HG02678 (cell line): ENCODE results near the gene SLC39A8.
"Not testable (repeated sequence)": the region's sequence is repeated elsewhere in the genome, so short reads cannot be mapped to it uniquely, and the experiment has no call there.

ENCODE experiments used
- ATAC-seq: cut with Tn5 transposase; IDR thresholded peaks from one replicate; pipeline ENCODE4 v1.9.1; 2021; ENCODE audit warnings: mild to moderate bottlenecking, moderate library complexity; ENCODE audit not compliant: unreplicated experiment

Gene SLC39A8

DNA sequence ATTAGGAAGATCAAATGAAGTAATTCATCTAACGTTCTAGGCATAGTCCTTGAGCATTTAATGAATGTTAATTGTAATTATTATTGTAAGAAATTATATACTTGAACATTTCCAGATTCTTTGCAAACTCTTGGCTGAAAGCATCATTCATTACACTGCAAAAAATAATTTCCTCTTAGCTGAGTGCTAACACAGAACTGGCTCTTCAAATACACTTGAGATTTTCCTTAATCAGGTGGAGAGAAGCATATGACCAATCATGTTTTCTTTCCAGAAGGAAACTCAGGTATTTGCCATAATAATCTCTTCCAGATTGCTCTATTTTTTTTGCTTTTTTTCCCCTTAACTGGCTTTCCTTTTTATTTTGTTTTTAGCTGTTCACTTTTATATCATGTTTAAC, 42.5 kb downstream of the SLC39A8 start:
- no peak for ATAC-seq

DNA sequence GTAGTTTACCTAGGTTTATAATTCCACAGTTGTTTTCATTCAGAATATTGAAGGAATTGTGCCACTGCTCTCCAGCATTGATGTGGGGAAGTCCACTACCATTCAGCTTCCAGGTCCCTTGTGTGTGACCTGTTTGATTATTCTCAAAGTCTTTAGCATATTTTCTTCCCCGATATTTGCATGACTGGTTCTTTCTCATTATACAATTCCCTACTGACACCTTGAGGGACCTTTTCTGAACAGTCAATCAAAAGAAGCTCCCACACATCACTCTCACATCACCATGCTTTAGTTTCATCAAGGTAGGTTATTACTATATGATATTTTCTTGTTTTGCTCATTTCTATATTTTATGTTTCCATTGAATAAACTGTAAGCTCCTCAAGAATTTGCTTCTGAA, 44.1 kb downstream of the SLC39A8 start:
- no peak for ATAC-seq

DNA sequence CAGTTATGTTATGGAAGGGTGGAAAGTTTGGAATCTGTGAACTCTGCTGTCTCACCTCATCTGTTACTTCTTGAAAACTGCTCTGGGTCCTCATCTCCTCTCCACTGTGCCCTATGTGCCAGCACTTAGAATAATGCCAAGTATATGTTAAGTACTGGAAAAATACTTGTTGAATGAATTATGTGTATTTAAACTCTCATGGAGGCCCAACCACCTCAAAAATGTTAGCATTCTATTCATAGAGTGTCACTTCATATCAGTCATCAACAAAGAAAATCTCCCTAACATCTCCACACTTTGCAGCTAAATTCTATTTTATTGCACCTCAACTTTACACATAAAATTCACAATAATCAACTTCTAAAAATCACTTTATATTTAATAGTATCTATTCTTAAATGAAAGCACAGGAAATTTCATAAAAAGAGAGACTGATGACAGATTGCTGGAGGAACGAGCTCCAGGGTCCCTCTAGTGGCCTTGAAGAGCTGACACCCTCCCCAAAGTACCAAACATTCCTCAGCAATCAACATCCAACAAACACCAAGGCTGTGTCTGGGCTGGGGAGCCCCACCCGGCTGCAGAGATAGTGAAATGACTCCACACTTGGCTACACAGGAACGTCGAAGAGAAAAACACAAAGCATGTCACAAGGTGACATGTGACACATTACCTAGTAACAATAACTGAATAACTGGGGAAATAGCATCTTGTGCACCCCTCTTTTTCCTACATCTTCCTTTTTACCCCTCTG, 45.8 kb downstream of the SLC39A8 start:
- peak; percentile 87 for ATAC-seq

DNA sequence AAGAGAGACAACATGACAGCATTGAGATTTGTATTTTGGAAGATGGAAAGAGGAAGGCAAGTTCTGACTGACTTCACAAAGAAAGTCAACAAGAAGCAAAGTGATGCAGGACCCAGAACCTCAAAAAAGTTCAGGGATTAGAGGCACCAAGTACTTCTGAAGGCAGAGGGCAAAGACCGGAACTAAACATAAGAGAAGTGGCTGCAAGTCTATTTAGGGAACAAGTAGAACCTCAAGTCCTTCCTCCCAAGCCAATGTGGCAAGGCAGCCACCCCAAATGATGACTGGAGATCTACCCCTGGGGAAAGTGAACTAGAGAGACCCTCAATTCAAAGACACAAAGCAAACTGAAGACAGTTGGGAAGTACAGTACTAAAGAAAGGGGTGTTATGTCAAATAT, 46.6 kb downstream of the SLC39A8 start:
- ATAC-seq, result no peak

DNA sequence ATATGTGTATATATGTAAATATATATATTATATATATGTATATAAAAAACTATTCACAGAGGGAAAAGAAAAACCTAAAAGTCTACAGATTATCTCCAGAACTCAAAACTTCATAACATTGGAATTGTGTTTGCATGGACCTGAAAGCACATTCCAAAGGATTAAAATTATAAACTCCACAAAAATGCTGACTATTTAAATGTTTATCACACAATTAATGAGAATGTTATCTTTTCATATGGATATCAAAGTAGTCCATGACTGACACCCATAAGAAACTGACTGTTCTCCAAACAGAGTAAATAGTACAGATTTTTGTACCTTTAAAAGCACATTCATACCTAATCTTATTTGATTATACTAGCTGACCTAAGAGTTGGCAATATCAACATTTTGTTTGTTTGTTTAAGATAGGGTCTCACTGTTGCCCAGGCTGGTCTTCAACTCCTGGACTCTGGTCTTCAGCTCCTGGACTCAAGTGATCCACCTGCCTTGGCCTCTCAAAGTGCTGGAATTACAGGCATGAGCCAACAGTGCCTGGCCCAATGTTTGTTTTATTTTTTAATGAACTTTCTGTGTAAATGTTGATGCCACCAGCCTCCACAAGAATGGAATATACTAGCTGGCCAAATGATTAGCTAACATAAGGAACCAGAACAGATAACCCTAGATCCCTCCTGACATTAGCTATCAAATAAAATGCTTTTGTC, 50.0 kb downstream of the SLC39A8 start:
- ATAC-seq, result no peak

DNA sequence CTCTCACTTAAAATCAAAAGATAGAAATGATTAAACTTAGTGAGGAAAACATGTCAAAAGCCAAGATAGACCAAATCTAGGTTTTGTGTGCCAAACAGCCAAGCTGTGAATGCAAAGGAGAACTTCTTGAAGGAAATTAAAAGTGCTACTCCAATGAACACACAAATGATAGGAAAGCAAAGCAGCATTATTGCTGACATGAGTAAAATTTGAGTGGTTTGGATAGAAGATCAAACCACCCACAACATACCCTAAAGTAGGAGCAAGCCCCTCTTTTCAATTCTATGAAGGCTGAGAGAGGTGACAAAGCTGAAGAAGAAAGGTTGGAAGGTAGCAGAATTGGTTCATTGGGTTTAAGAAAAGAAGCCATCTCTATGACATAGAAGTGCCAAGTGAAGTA, 56.8 kb downstream of the SLC39A8 start:
- ATAC-seq, result no peak

DNA sequence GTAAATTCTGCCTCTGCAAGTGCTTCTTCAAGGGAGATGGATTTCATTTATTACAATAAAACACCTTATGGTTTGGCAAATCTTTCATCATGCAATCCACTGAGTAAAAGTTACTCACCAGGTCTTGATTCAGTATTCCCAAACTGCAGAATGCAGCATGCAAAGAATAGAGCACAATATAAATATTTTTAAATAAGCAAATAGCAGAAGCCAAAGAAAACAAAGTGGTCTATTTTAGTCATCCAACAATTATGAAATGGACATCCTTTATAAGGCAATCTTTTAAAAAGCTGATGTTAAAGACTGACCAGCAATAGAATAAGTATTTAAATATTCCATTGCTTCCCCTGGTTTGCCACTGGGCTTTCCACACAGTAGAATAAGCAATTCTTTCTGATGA, 59.5 kb downstream of the SLC39A8 start:
- no peak for ATAC-seq

DNA sequence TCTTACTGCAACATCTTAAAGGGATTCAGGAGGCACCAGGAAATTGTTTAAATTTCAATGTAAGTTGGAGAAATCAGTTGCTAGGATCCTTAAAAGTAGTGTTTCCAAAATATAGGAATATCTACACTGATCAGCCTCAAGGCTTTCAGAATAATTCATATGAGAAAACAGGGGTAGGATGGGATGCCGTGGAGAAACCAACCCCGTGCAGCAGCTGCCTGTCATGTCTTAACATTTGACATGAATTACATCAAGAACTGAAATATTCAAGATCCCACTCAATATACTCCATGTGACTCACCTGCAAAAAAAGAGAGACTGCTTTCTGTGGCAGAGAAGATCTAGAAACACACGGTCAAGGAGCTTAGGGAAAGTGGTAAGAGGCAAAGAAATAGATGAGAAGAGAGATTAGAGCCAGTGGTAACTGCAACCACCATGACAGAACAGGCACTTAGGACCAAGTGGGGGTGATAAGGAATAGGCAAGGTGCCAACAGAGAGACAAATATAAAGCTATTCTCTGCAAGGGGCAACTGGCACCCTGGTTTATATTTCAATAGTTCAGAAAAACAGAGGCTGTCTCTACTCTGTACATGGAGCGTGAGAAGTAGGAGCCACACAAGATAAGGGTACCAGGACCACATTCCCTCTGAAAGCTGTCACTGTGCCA, 64.0 kb downstream of the SLC39A8 start:
- ATAC-seq, result no peak

DNA sequence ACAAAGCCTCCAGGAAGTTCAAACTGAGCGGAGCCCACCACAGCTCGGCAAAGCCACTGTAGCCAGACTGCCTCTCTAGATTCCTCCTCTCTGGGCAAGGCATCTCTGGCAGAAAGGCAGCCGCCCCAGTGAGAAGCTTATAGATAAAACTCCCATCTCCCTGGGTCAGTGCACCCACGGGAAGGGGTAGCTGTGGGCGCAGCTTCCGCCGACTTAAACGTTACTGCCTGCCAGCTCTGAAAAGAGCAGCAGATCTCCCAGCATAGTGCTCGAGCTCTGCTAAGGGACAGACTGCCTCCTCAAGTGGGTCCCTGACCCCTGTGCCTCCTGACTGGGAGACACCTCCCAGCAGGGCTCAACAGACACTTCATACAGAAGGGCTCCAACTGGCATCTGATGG, 72.0 kb downstream of the SLC39A8 start:
- ATAC-seq, result not testable (repeated sequence)

DNA sequence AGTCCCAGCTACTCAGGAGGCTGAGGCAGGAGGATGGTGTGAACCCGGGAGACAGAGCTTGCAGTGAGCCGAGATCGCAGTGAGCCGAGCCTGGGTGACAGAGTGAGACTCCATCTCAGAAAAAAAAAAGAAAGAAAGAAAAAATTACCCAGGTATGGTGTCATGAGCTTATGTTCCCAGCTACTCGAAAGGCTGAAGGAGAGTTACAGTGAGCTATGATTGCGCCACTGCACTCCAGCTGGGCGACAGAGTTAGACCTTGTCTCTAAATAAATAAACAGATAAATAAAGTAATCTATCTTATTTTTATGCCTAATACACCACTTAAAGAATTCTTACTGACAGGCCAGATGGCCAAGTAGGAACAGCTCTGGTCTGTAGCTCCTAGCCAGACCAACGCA, 73.0 kb downstream of the SLC39A8 start:
- no peak for ATAC-seq

DNA sequence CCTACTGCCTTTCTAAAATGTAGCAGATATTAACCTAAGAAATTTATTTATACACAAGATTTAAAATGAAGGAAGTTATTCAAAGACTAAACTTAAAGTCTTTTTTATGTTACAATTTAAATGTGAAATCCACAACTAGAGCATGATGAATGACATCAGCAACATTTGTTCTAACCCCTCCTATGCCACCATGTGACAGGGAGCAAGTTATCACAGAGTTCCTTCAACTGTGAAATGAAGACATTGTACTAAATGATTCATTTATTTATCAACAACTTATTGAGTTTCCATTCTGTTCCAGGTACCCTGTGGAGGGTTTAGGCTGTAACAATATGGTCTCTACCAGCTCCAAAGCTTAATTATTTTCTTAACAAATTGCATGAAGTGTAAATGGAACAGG, 76.9 kb downstream of the SLC39A8 start:
- ATAC-seq, result no peak

DNA sequence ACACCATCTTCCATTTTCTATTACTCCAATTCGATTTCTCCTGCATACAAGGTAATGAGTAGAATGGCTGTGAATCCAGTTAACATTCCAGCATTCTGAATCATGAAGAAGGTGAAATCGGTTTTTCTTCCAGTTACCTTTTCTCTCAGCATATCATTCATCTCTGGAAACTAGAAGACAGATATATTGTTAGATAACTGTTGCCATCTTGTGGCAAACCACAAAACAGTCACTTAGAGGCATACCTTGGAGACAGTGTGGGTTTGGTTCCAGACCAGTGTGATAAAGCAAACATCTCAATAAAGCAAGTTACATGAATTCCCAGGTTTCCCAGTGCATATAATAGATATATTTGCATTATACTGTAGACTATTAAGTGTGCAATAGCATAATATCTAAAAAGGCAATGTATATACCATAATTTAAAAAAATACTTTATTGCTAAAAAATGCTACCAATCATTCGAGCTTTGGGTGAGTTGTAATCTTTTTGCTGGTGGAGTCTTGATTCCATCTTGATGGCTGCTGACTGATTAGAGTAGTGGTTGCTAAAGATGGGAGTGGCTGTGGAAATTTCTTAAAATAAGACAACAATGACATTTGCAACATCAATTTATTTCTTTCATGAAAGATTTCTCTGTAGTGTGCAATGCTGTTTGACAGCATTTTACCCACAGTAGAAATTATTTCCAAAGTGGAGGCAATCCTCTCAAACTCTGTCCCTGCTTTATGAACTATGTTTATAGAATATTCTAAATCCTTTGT, 82.1 kb downstream of the SLC39A8 start:
- peak; percentile 90 for ATAC-seq

DNA sequence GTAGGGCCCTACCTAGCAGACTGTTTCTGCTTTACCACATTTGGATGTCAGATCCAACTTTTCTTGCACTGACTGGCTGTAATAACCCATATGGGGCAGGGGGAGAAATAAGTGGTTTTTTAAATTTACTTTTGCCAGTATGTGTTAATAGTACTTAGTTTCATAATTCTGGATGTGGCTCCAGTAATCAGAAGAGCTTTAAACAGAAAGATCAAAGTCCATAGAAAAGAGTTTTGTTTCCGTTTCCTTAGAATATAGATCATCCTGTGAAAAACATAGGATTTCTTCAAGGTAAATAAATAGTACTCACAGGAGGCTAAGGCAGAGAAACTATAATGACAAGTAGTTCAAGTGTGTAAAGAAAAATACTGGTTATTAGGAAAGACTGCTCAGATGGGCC, 85.6 kb downstream of the SLC39A8 start:
- no peak for ATAC-seq

DNA sequence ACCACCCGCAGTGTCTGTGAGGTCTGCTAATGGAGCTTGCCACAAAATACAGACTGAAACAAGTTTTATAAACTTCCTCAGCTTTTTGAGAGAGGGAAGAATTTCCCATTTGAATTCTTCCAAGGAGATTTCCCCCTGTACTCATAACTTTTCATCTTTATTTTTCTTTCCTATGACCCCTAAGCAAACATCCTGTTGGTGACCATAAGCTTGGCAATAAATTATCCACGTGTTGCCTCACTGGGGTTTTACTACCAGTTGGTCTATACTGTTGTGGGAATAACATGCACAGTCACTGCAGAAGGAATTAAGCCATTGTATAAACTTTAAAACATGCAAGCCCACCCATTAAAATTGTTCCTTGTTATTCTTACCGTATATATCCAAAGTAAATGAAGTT, 86.2 kb downstream of the SLC39A8 start:
- no peak for ATAC-seq

DNA sequence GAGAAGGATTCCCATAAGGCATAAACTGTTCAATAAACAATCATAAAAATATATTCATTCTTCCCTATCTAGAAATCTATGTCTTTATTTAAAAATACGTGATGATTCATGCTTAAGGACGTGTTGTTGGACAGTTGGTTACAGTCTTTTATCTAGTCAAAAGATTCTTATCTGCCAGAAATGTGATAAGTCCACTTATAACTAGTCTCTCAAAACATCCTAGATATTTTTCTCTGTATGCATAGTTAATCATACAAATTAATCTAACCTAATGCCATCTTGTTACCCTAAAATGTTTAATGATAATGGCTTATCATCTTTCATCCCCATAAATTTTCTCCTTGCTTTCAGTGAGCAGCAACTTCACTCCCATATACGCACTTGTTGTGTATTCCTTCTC, 89.0 kb downstream of the SLC39A8 start:
- ATAC-seq, result no peak

DNA sequence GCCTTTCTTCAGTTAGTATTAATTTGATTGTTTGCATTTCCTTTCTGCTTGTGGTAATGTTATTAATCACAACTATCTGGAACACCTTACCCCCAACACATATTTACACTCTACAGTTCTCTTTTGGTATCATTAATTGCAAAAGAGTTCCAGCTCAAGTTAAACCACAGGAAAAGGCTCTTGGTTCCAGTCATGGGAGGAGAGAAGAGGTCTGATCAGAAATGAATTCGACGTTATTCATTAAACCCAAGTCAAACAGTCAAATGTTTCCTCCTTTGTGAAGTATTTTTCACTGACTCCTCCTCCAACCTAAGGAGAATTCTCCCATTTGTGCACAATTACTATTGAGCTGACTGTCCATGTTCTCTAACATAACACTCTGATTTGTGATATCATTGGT, 91.4 kb downstream of the SLC39A8 start:
- no peak for ATAC-seq

DNA sequence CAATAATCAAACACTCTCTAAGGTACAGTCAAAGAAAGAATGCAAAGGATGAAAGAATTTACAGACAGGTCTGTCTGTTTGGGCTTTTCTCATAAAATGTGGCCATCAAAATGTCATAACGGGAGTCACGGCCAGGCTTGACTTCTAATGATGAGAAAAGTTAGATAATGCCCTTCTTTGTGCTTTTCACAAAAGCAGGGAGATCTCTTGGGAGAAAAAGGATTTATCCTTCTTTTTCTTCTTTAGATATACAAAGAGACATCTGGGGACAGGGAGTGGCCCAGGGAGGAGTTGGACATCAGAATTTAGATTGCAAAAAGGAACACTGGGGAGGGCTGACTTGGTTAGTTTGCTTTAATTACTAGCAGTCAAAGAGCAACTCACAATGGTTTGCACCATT, 93.1 kb downstream of the SLC39A8 start:
- ATAC-seq, result no peak

DNA sequence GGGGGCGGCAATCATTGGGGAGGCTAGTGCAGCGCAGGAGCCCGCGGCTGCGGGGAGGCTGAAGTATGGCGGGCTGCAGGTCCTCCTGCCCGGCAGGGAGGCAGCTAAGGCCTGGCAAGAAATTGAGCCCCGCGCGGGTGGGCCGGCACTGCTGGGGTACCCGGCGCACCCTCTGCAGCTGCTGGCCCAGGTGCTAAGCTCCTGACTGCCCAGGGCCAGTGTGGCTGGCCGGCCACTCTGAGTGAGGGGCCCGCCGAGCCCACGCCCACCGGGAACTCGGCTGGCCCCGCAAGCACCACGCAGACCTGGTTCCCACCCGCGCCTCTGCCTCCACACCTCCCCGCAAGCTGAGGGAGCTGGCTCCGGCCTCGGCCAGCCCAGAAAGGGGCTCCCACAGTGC, 94.9 kb downstream of the SLC39A8 start:
- ATAC-seq, result no peak

DNA sequence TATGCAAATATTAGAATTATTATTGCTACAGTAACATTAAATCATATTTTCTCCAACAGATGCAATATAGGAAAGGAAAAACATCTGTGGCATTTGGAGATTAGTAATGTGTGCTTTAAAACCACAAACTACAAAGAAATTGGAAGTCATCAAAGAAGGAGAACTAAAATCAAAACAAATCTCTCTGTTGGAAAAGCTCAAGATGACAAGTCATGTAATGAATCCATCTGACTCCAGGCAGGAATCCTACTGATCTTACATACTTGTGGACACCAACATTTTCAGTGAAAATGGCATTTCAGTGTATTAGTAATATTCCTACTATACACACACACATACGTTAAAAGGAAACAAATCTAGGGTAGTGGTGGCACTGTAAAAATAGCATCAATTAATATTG, 98.2 kb downstream of the SLC39A8 start:
- no peak for ATAC-seq

DNA sequence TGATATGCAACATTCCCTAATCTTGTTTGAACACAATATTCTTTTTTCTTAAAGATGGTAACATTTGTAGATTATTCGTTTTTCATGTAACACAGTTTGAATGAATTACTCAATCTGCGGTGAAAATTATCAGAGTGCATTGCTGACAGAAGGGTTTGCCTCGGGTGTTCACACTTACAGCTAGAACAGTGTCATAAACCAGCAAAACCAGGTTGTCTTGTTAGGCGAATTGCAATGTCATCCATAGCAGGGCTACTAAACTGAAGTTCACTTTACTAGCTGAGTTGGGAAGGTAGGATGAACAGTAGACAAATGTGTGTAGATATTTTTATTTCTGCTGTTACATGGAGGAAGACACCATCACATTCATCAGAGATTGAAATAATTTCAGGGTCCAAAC, 98.9 kb downstream of the SLC39A8 start:
- ATAC-seq, result no peak

DNA sequence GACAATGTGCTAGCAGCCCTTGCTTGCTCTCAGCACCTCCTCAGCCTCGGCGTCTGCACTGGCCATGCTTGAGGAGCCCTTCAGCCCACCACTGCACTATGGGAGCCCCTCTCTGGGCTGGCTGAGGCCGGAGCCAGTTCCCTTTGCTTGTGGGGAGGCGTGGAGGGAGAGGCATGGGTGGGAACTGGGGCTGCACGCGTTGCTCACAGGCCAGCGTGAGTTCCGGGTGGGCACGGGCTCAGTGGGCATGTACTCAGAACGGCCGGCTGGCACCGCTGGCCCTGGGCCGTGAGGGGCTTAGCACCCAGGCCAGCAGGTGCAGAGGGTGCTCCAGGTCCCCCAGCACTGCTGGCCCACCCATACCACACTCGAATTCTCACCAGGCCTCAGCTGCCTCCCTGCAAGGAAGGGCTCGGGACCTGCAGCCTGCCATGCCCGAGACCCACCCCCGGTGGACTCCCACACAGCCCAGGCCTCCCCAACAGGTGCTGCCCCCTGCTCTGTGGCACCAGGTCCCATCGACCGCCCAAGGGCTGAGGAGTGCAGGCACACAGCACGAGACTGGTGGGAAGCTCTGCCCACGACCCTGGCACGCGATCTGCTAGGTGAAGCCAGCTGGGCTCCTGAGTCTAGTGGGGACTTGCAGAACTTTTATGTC, 100.3 kb downstream of the SLC39A8 start:
- ATAC-seq, result no peak
